NCI-H526 treated with DMSO at 0.1 percent for 48 hours (cell line): ENCODE results near the gene POLA2.
"Not testable (repeated sequence)": the region's sequence is repeated elsewhere in the genome, so short reads cannot be mapped to it uniquely, and the experiment has no call there.

Experiments
- DNase-seq: peaks from one replicate; lab custom pipeline; 2025; lab: John Stamatoyannopoulos, UW

POLA2 gene

GRCh38 chr11:65242389-65242788 lies 19.4 kb upstream of the POLA2 start:
- no peak for DNase-seq

DNA sequence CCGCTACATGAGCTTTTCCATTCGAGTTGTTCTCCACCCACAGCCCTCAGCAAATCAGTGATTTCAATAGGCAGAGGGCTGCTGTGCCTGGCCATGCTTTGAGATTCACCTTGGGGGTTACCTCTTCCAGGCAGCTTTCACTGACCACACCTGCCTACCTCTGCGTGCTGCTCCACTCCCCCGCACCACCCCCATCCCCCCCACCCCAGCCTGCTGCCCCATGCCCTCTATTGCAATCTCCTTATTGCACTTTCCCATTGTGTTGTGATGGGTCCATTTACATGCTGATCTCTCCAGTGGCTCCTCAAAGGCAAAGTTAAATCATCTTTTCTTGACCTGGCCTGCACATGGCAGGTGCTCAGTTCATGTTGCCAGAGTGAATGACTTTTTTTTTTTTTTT lies 18.0 kb upstream of the POLA2 start:
- DNase-seq, result no peak

DNA sequence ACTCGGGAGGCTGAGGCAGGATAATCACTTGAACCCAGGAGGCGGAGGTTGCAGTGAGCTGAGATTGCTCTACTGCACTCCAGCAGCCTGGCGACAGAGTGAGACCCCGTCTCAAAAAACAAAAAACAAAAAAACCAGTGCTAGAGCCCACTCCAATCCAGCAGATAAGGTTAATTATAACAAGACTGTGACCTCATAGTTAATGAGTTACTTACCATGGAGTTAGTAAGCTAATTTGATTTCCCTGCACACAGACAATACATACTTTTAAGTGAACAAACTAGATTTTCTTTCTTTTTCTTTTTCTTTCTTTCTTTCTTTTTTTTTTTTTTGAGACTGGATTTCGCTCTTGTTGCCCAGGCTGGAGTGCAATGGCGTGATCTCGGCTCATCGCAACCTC lies 16.7 kb upstream of the POLA2 start:
- DNase-seq, result not testable (repeated sequence)

GRCh38 chr11:65246506-65246905 lies 15.3 kb upstream of the POLA2 start:
- no peak for DNase-seq

- DNase-seq, result not testable (repeated sequence)
Observed at GRCh38 chr11:65248184-65248710, 13.5 kb upstream of the POLA2 start.

DNA sequence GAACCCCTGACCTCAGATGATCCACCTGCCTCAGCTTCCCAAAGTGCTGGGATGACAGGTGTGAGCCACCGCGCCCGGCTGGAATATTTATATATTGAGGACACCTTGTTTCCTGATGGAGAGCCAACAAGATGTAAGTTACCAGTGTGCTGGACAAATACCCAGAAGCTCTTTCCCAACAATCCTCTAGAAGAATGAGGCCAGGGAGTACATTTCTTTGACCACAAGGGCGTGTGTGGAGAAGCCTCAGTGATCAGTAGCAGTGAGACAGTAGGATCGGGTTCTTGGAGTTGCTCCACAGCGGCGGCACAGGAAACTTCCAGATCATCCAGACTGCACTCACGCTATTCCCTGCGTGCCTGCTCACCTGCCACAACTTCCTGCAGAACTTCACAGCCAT lies 10.3 kb upstream of the POLA2 start:
- DNase-seq, result no peak

GRCh38 chr11:65254724-65255123 lies 7.0 kb upstream of the POLA2 start:
- DNase-seq, result no peak

GRCh38 chr11:65258988-65259387 lies 2.8 kb upstream of the POLA2 start:
- no peak for DNase-seq

GRCh38 chr11:65260302-65260701 lies 1.5 kb upstream of the POLA2 start:
- no peak for DNase-seq

GRCh38 chr11:65260756-65261590 lies 789 bp upstream of the POLA2 start:
- DNase-seq, result no peak

DNA sequence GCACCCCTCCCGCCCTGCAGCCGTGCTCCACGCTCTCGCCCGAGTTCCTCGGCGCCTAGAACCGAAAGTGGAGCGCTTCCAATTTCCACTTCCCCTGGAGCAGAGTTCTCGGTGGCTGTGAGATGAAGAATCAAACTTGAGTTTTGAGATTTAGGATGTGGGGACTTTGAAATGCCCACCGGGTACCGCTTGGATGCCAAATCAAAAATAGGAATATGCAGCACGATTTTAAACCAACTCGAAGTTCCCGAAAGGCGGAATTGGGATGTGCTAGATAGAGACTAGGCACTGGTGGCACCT lies 569 bp downstream of the POLA2 start:
- no peak for DNase-seq

DNA sequence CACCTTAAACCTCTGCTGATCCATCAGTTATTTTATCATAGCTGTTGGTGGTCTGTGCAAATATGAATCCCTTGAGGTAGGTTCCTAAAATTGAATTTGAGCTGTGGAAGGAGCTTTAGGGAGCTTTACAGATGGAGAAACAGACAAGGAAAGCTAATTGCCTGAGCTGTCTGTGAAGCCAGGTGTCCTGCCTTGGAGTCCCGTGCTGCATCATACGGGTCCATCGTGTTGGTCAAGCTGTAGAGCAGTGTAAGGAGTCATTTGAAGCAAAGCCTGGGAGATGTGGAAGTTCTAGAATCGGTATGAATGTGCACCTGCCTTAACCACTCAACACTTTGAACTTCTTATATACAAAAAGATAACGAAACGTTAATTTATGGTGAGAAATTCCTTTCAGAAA lies 1.0 kb downstream of the POLA2 start:
- peak; percentile 14 for DNase-seq

DNA sequence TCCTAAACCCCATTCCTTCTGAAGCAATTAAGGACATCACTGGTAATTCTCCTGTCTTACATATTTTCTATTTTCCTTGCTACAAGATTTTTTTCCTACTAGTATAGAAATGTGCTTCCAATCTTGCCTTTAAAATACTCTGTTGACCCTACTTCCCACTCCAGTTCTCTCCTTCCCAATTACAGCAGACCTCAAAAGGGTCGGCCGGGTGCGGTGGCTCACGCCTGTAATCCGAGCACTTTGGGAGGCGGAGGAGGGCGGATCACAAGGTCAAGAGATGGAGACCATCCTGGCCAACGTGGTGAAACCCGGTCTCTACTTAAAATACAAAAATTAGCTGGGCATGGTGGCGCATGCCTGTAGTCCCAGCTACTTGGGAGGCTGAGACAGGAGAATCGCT lies 3.0 kb downstream of the POLA2 start:
- not testable (repeated sequence) for DNase-seq

DNA sequence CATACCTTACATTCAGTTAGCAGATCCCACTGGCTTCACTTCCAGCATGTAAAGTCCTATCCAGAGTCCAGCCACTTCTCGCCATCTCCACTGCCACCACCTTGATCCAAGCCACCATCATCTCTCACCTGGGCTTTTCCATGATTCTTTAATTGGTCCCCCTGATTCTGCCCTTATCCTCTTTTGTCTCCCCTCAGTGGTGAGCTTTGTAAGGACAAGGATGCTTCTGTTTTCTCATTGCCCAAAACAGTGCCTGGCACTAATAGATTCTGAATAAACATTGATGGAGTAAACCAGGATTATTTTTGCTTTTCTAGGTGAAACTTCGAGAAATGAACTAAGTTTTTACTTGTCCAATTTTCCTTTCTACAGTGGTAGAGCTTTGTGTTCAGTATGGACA lies 4.4 kb downstream of the POLA2 start:
- peak; percentile 11 for DNase-seq

GRCh38 chr11:65274735-65275682 lies 13.2 kb downstream of the POLA2 start:
- peak; percentile 62 for DNase-seq

DNA sequence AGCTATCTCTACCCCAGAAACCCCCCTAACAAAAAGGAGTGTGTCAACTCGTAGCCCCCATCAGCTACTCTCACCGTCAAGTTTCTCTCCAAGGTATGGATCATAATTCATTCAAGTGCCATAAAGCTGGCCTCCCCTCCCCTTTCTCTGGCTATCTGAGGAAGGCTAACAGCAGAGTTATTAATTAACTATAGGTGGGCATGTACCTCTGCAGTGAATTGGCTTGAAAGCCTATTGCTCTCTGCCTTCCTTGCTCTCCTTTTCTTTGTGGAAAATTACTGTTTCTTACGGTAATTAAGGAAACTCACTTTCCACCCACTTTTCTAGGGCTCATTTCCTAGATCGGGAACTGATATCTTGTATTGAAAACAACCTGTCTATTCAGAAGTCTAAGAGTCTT lies 14.1 kb downstream of the POLA2 start:
- DNase-seq, result no peak

DNA sequence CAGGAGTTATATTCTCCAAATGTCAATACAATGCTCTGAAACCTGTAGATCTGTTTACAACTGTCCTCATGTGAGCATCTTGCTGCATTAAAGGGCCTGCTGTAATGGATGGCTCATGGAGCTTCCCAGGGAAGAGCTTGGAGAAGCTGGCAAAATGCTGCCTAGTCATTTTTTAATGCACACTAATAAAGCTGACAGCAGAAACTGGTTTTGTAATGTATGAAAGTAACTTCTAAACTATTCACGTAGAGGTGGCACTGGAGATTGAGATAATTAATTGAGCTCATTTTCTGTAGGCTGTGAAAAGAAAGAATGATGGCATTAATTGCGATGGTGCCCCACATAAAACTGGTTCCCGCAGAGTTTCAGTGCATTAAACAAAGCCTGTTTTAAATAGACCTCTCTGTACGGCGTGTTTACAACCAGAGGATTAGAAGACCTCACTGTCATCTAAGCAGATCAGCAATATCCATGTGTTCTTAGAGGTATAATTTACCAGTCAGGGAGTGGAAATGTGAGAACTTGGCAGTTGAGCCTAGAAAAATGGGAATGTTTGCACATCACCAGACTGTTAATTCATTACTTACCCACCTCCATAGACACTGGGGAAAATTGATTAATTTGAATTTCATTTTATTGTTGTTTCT lies 16.0 kb downstream of the POLA2 start:
- DNase-seq, result peak; percentile 10

DNA sequence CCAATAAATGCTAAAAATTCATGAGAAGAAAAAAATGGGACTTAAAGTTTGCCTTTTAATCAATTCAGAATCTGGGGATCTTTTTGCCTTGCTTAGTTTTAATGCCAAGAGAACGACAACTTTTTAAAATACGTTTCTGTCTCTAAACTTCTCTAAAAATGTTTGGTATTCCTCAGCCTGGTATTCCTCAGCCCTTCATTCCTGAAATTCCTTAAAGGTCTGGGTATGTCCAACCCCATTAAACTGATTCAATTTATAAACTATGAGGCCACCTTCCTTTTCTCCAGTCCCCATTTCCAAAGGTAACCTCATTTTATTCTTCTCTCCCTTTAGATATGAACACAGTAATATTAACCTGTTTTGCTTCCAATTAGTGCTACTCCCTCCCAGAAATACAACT lies 16.6 kb downstream of the POLA2 start:
- DNase-seq, result no peak

GRCh38 chr11:65279279-65279678 lies 17.5 kb downstream of the POLA2 start:
- no peak for DNase-seq

DNA sequence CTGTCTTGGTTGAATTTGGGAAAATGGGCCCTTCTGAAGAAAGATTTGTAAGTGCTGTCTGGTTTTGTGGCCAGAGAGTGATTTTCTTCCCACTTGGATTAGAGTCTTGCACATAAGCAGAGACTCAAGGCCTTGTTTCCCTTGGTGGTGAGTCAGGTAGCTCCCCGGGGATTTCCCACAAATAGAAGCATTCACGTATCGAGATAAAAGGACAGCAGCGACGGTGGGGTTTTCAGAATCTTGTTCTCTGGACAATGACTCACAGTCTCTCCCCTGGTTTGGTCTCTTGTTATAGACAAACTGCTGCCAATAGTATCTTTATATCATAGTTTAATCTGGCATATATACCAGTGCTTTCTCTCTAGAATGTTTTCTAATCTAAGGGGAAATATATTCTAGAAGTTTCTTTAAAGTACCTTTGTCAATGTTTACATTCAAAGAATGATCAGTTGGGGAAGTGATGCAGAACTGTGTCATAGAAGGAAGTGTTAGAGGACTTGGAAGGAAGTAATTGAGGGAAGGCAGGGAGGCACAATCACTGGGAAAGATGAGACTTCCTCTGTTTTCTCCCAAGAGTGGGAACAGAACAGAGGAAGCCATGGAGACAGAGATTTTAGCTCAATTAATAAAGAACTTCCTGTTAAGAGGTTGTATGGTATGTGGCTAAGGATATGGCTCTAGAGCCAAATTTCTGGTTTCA lies 18.1 kb downstream of the POLA2 start:
- DNase-seq, result no peak

- no peak for DNase-seq
Observed at GRCh38 chr11:65280646-65281045, 18.9 kb downstream of the POLA2 start.

- no peak for DNase-seq
Observed at GRCh38 chr11:65286686-65287085, 24.9 kb downstream of the POLA2 start.
